NCI-H2029 (cell line): Measurements from ENCODE around the gene GRIN2C.
"Not testable (repeated sequence)": the region's sequence is repeated elsewhere in the genome, so short reads cannot be mapped to it uniquely, and the experiment has no call there.

Experiments used
- DNase-seq: peaks from one replicate; lab custom pipeline; 2025; lab: John Stamatoyannopoulos, UW

Gene GRIN2C

GRCh38 chr17:74879308-74879707 lies 19.6 kb upstream of the GRIN2C start:
- DNase-seq = no peak

GRCh38 chr17:74878658-74879057 lies 19.0 kb upstream of the GRIN2C start:
- DNase-seq = no peak

DNA sequence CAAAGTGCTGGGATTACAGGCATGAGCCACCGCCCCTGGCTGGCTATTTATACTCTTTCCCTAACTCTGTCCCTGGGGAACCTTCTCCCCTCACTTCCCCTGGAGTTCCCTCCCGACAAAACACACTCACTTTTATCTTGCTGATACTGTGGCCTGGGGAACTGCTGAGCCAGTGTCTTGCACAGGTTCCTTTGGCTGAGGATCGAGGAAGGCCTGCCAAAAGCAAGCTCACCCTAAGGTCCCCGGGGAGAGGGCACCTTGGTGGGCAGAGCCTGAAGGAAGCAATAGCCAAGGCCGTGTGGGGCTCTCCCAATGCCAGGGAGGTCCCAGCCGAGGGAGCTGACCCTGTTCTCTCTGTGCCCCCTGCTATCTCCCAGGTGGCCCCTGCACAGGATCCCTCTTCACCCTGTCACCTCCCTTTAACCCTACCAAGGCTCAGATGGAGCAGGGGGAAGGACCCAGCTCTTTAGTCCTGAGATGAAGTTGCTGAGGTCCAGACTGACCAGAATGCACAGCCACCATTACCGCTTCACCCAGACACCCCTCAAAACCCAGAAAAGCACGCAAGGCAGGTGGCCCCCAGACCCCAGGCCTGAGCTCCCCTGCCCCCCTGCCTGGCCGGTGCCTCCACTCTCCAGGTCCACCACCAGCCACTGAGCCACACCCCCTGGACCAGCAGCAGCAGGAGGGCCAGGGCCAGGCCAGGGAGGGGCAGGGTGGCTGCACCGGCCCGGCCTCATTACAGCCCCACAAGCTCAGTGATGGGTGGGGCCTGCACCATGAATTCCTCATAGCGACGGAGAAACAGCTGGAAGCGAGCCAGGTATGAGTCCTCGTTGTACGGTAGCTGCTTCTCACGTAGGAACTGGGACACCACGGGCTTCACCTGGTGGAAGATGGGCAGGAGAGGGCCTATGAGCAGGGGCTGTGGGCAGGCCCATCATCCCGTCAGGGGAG lies 18.2 kb upstream of the GRIN2C start:
- no peak for DNase-seq

DNA sequence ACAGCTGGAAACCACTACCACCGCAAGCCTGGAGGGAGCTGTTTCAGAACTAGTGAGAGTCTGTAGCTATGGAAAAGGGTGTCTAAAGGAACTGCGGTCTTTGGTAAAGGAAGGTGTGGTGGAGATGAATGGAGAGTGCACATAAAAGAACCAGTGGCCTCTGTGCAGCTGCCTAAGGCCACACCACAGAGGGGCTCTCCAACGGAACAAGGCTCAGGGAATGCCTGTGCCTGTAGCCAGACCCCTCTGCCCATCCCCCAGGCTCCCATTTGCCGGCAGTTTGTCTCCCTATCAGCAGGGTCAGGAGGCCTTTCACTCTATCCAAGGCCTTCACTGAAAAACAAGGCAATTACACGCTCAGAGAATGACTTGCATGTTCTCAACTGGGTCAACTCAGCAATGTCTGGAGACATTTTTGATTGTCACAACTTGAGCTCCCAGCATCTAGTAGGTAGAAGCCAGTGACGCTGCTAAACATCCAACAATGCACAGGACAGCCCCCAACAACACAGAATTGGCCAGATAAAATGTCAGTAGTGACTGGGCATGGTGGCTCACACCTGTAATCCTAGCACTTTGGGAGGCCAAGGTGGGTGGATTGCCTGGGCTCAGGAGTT lies 16.4 kb upstream of the GRIN2C start:
- no peak for DNase-seq

- DNase-seq = no peak
These were observed 15.7 kb upstream of the GRIN2C start for GRCh38 chr17:74875155-74875976.

- DNase-seq = no peak
These were observed 14.9 kb upstream of the GRIN2C start for GRCh38 chr17:74874615-74875037.

DNA sequence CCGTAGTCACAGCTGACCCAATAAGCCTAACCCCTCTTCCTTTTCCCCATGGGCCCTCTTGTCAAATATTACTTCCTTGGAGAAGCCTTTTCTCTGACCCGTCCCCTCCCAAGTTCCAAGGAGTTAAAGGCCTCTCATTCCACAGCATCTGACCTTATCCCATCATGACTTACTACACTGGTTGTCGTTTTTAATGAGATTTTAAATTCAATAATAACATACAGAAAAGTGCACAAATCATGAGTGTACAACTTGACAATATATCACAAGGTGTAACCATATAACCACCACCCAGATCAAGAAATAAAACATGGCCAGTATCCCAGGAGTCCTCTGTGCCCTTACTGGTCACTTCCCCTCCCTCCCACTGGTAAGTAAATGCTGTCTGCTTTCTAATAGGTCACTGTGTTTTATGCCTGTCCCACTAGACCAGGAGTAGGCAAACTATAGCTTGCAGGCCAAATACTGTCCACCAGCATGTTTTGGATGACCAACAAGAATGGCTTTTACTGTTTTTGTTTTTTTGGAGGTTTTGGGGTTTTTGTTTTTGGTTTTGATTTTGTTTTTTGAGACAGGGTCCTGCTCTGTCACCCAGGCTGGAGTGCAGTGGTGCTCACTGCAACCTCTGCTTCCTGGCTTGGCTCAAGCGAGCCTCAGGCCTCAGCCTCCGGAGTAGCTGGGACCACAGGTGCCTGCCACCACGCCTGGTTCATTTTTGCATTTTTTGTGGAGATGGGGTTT lies 14.4 kb upstream of the GRIN2C start:
- no peak for DNase-seq

DNA sequence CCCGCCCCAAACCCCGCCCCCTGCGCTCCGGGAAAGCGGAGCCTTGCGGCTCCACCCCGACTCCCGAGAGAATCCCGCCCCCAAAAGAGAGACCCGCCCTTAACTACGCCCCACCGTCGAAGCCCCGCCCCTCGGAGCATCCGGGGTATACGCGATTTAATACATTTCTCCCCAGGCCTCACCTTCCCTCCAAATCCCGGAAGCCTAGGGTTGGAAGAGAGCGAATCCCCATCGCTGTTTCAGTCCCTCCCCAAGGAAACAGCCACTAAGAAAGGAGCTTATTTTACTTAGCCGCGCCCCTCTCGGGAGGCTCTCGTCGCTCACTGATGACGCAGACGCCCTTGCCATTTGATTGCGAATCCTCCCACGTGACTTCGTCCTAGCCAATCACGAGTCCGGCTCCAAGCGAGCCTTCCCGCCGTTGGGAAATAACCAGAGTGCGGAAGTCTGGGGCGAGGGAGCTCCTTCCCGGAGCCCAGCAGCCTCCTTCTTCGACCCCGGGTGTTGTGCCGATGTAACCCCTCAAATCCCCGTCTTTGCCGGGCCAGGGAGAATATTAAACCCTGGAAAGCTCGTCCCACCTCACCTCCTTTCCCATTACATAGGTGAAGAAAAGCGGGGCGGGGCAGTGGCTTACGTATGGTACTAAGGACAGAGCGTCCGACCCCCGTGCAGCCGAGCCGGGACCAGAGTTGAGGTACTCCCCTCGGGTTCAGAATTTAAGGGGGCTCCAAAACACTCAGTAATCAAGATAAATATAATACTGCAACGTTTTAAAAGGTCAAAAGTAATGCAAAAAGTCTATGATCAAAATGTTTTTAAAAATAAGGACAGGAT lies 13.6 kb upstream of the GRIN2C start:
- peak; percentile 98 for DNase-seq

GRCh38 chr17:74872313-74873036 lies 12.8 kb upstream of the GRIN2C start, which contains the start of gene FDXR:
FDXR (minus strand) TSS chr17:74872994; CDS start chr17:74872944, 50 bp downstream.
- DNase-seq = no peak

- DNase-seq = no peak
These were observed 11.8 kb upstream of the GRIN2C start for GRCh38 chr17:74871356-74872076.

DNA sequence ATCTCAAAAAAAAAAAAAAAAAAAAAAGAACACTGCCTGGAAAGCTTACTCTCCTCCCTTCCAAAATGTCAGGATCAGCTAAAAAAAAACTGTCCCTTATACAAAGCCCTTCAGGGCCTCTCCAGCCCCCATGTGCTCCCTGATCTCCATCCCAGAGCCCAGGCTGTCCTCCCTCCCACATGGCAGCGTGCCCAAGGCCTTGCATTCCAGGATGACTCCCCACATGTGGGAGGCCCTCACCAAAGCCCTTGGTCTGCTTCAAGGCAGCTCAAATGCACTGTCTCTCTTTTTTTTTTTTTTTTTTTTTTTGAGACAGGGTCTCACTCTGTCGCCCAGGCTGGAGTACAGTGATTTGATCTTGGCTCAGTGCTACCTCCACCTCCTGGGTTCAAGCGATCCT lies 10.8 kb upstream of the GRIN2C start:
- DNase-seq = no peak

DNA sequence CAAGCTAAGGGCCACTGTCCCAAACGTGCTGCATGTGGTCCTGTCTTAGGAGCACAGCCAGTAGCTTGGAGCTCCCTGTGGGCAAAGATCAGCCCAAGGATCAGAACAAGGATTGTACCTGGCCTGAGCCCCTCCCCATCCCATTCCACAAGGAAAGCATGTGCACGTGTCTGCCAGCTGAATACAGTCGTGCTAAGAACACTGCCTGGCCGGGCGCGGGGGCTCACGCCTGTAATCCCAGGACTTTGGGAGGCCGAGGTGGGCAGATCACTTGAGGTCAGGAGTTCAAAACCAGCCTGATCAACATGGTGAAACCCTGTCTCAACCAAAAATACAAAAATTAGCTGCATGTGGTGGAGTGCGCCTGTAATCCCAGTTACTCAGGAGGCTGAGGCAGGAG lies 10.3 kb upstream of the GRIN2C start:
- not testable (repeated sequence) for DNase-seq

GRCh38 chr17:74868908-74869255 lies 9.2 kb upstream of the GRIN2C start:
- no peak for DNase-seq

DNA sequence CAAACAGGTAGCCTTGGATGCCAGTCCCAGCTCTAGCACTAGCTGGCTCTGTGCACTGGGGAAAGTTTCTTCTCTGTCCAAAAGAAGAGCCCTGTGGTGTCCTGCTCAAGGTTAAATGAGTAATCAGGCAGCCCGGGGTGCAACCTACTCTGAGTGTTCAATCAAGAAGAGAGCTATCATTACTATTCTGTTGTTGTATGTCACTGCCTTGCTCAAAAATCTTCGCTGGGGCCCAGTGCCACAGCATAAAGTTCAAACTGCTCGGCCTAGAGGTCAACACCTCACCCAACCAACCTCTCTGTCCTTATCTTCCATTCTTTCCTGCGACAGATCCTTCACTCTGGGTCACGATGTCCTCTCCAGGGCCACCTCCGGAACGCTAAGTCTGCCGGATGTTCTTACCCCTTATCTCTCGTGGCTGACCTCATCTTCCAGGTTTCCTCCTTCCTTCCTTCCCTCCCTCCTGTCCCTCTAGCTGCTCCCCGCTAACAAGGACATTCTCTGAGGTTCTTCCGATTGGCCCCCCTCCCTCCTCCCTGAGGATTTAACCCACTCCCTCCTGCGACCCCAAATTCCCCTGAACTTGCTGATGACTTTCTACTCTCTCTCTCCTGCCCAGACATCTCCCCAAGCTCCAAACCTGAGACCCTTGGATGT lies 8.7 kb upstream of the GRIN2C start:
- DNase-seq = no peak

GRCh38 chr17:74866198-74866835 lies 6.6 kb upstream of the GRIN2C start:
- no peak for DNase-seq

DNA sequence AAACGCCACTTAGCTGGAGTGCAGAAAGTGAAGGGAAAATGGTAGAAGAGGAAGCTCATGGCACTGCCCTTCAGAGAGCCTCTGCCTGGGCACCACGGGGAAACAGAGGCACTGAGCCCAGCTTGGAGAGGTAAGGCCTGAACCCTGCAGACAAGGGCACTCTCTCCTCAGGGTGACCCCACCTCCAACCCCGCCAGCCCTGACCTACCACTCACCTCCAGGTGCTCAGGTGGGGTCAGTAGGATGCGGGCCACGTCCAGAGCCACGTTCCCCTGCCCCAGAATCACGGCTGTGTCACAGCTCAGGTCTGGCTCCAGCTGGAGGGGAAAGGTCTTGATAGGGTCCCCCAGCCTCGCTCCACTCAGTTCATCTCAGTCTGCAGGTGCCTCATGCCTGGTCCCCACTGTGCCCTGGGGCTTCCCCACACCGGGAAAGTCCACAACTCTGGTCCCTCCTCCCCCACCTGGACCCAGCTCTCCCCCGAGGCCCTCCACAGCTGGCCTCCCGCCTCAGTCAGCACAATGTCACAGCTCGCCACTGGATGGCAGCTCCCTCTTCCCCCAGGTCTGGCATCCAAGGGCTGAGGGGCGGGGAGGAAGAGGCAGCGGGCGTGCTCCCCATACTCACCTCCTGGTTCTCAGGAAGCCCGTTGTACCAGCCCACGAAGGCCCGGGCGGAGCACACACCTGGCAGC lies 6.0 kb upstream of the GRIN2C start:
- no peak for DNase-seq

DNA sequence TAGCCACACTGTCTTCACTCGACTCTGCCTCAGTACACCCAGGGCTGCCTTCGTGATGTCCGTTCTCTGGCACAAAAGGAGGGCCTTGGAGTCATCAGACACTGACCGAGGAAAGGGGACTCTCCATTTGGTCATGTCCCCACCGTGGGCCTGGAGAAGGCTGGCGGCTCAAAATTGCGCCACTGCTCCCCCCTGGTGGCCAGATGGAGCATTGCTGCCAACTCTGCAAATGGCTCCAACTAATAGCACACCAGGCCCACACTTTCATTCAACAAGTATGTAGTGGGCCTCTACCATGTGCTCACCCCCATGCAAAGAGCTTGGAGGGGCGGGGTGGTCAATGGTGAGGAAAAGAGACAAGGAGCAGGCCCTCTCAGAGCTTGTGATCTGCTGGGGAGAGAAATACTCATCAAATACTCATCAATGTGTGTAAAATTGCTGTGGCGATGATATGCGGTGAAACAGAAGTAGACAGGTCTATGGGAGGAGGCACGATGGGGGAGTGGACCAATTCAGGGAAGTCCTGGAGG lies 5.2 kb upstream of the GRIN2C start:
- DNase-seq = peak; percentile 16
